ENCODE results near the gene USP14. TPM values are rescaled to one million over a fixed set of nuclear protein-coding genes. Genes with fewer than 3 reads are reported as not detected.
A peak's percentile ranks its signal among the peaks of the same experiment; 100 is the strongest.
"Not testable (repeated sequence)": the region's sequence is repeated elsewhere in the genome, so short reads cannot be mapped to it uniquely, and the experiment has no call there.

USP14 gene
- 100 to 1,000 TPM; 109 to 118 (median 115) TPM for total RNA-seq

- peak; percentile 94 to 96 for ATAC-seq
- DNase-seq: peak; percentile 97
- Mint-ChIP-seq H3K9me3 (no peaks in the 10 kb centered on the region), H3K4me1 (ENCODE audit: low read depth) (peaks cover 34% of the 10 kb centered on the region), H3K27me3 (ENCODE audit: low read depth) (no peaks in the 10 kb centered on the region), H3K36me3 (ENCODE audit: insufficient read depth) (peaks cover 6% of the 10 kb centered on the region), H3K4me3 (peak within 1 kb of the TSS; percentile 97)
Observed at GRCh38 chr18:158128-159036, at the start of gene USP14. Gene USP14 (plus strand): TSS chr18:158557. CDS start chr18:158699, 142 bp downstream.

- ATAC-seq: peak; percentile 1 to 8
- not testable (repeated sequence) for DNase-seq; H3K27me3 Mint-ChIP-seq (ENCODE audit: low read depth); H3K4me1 Mint-ChIP-seq (ENCODE audit: low read depth); H3K4me3 Mint-ChIP-seq; H3K36me3 Mint-ChIP-seq (ENCODE audit: insufficient read depth)
- peaks cover 18% of the 10 kb centered on the region for H3K9me3 Mint-ChIP-seq
Observed at GRCh38 chr18:108665-109063, 49.7 kb upstream of the USP14 start.

DNA sequence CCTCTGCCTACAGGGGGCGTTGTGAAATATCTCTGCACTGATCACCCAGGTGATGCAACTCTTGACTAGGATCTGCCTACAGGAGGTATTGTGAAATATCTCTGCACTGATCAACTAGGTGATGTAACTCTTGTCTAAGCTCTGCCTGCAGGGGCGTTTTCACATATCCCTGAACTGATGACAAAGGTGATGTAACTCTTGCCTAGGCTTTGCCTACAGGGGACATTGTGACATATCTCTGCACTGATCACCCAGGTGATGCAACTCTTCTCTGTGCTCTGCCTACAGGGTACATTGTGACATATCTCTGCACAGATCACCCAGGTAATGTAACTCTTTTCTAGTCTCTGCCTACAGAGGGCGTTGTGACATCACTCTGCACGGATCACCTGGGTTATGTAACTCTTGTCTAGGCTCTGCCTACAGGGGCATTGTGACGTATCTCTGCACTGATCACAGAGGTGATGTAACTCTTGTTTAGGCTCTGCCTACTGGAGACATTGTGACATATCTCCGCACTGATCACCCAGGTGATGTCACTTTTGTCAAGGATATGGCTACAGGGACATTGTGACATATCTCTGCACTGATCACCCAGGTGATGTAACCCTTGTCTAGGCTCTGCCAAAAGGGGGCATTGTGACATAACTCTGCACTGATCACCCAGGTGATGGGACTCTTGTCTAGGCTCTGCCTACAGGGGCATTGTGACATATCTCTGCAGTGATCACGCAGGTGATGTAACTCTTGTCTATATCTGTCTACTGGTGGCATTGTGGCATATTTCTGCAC, 49.0 kb upstream of the USP14 start:
- ATAC-seq: peak in 1 of 2 donors; percentile 17
- H3K4me1 Mint-ChIP-seq (ENCODE audit: low read depth); H3K36me3 Mint-ChIP-seq (ENCODE audit: insufficient read depth); H3K4me3 Mint-ChIP-seq; H3K27me3 Mint-ChIP-seq (ENCODE audit: low read depth): not testable (repeated sequence)
- DNase-seq: peak; percentile 35
- peaks cover 18% of the 10 kb centered on the region for H3K9me3 Mint-ChIP-seq

GRCh38 chr18:109922-110261, 48.5 kb upstream of the USP14 start:
- H3K4me3 Mint-ChIP-seq, ATAC-seq, DNase-seq: not testable (repeated sequence)

DNA sequence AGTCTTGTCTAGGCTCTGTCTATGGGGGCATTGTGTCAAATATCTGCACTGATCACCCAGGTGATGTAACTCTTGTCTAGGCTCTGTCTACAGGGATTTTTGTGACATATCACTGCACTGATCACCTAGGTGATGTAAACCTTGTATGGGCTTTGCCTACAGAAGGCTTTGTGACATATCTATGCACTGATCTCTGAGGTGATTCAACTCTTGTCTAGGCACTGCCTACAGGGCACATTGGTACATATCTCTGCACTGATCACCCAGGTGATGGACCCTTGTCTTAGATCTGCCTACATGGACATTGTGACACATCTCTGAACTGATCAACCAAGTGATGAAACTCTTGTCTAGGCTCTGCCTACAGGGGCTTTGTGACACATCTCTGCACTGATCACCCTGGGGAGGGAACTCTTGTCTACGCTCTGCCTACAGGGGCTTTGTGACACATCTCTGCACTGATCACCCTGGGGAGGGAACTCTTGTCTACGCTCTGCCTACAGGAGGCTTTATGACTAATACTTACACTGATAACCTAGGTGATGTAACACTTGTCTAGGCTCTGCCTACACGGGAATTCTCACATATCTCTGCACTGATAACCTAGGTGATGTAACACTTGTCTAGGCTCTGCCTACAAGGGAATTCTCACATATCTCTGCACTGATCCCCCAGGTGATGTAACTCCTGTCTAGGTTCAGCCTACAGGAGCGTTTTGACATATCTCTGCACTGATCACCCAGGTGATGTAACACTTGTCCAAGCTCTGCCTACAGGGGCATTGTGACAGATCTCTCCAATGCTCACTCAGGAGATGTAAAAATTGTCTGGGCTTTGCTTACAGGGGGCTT, 47.8 kb upstream of the USP14 start:
- Mint-ChIP-seq H3K4me3 (peak overlapping the region; percentile 75), H3K9me3 (peaks cover 18% of the 10 kb centered on the region)
- not testable (repeated sequence) for H3K27me3 Mint-ChIP-seq (ENCODE audit: low read depth); H3K4me1 Mint-ChIP-seq (ENCODE audit: low read depth); H3K36me3 Mint-ChIP-seq (ENCODE audit: insufficient read depth)
- peak; percentile 41 for DNase-seq
- ATAC-seq: peak in 1 of 2 donors; percentile 25

More at GRCh38 chr18:109922-110261, 48.5 kb upstream of the USP14 start:
- not testable (repeated sequence) for H3K36me3 Mint-ChIP-seq (ENCODE audit: insufficient read depth); H3K4me1 Mint-ChIP-seq (ENCODE audit: low read depth); H3K27me3 Mint-ChIP-seq (ENCODE audit: low read depth)
- peaks cover 18% of the 10 kb centered on the region for H3K9me3 Mint-ChIP-seq

DNA sequence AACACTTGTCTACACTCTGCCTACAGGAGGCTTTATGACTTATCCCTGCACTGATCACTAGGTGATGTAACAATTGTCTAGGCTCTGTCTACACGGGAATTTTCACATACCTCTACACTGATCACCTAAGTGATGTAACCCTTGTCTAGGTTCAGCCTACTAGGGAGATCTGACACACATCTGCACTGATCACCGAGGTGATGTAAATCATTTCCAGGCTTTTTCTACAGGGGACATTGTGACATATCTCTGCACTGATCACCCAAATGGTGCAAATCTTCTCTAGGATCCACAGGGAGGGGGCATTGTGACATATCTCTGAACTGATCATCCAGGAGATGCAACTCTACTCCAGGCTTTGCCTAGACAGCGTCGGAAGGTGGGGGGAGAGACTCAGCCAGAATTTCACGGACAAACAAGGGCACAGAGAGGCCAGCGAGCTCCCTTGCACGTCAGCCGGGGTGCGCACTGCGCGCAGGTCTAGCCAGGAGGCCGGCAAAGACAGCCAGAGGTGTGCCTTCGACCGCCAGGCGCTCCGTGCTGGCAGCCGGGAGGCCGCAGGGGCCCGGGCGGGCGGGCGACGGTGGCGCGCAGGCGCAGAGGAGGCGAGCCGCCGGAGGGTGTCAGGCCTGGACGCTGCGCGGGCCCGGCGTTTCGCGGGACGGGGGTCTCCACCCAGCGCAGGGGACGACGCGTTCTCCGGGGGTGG, 46.9 kb upstream of the USP14 start:
- H3K9me3 Mint-ChIP-seq: peaks cover 18% of the 10 kb centered on the region
- peak overlapping the region; percentile 75 for H3K4me3 Mint-ChIP-seq
- no peaks in the 10 kb centered on the region for H3K27me3 Mint-ChIP-seq (ENCODE audit: low read depth)
- H3K36me3 Mint-ChIP-seq (ENCODE audit: insufficient read depth): no peaks in the 10 kb centered on the region
- peak; percentile 61 for DNase-seq
- peak in 1 of 2 donors; percentile 38 for ATAC-seq
- peaks cover 9% of the 10 kb centered on the region for H3K4me1 Mint-ChIP-seq (ENCODE audit: low read depth)

DNA sequence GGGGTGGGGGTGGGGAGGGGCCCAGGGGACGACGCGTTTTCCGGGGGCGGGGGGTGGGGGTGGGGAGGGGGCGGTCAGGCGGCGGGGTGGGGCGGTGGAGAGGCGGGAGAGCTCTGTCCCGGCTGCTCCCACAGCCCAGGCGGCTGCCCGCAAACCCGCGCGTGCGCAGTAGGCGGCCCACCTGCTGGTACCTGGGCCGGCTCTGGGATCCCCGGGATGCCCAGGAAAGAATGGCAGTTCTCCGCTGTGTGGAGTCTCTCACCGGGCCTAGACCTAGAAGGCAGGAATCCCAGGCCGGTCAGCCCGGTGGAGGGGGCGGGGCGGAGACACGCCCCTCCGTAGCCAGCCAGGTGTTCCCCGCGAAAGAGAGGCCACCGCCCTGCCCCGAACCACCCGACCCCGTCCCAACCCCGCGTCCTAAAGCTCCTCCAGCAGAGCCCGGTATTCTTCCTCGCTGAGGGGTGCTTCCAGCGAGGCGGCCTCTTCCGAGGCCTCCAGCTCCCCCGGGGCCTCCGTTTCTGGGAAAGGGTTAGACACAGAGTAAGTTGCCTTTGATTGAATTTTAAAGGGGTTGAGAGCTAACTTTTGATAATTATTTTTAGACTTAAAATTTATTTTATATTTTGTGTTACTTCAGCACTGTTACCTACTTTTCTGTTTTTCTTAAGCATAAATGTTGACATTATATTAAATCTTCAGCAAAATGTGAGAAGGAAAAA, 46.2 kb upstream of the USP14 start:
- peak; percentile 38 for DNase-seq
- ATAC-seq; H3K36me3 Mint-ChIP-seq (ENCODE audit: insufficient read depth); H3K27me3 Mint-ChIP-seq (ENCODE audit: low read depth); H3K4me1 Mint-ChIP-seq (ENCODE audit: low read depth): not testable (repeated sequence)
- Mint-ChIP-seq H3K4me3 (peak overlapping the region; percentile 29), H3K9me3 (peaks cover 16% of the 10 kb centered on the region)

- not testable (repeated sequence) for H3K9me3 Mint-ChIP-seq; H3K27me3 Mint-ChIP-seq (ENCODE audit: low read depth); H3K4me3 Mint-ChIP-seq; DNase-seq; ATAC-seq; H3K4me1 Mint-ChIP-seq (ENCODE audit: low read depth); H3K36me3 Mint-ChIP-seq (ENCODE audit: insufficient read depth)
Observed at GRCh38 chr18:120539-121260, 37.7 kb upstream of the USP14 start.

GRCh38 chr18:135045-135444, 23.3 kb upstream of the USP14 start:
- H3K4me3 Mint-ChIP-seq: no peak overlapping the region
- H3K4me1 Mint-ChIP-seq (ENCODE audit: low read depth): peaks cover 3% of the 10 kb centered on the region
- DNase-seq (no peak), ATAC-seq (no peak)
- no peaks in the 10 kb centered on the region for H3K36me3 Mint-ChIP-seq (ENCODE audit: insufficient read depth)
- no peaks in the 10 kb centered on the region for H3K27me3 Mint-ChIP-seq (ENCODE audit: low read depth)
- H3K9me3 Mint-ChIP-seq: no peaks in the 10 kb centered on the region

GRCh38 chr18:136433-136832, 21.9 kb upstream of the USP14 start:
- Mint-ChIP-seq H3K27me3 (ENCODE audit: low read depth) (no peaks in the 10 kb centered on the region), H3K36me3 (ENCODE audit: insufficient read depth) (no peaks in the 10 kb centered on the region), H3K4me1 (ENCODE audit: low read depth) (peaks cover 3% of the 10 kb centered on the region), H3K9me3 (no peaks in the 10 kb centered on the region), H3K4me3 (no peak overlapping the region)
- ATAC-seq (peak; percentile 69 to 74), DNase-seq (no peak)

DNA sequence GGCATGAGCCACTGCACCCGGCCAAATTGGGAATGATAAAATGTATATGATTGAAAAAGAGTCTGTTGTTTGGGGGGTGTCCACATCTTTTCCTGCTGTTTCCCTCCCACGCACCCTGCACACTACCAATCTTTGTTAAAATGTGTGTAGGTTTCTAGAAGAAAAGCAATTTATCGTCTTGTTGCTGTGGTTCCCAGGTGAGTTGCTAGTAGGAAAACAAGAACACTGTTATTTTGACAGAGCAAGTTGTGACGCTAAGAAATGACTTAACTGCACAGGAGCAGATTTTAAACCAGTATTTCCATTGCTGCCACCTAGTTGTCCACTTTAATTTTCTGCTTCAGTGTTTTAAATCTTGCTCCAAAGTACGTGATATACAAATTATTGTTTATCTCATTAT, 21.0 kb upstream of the USP14 start:
- Mint-ChIP-seq H3K36me3 (ENCODE audit: insufficient read depth) (no peaks in the 10 kb centered on the region), H3K4me3 (no peak overlapping the region), H3K4me1 (ENCODE audit: low read depth) (peaks cover 3% of the 10 kb centered on the region), H3K9me3 (no peaks in the 10 kb centered on the region), H3K27me3 (ENCODE audit: low read depth) (peaks cover 3% of the 10 kb centered on the region)
- ATAC-seq (no peak), DNase-seq (no peak)

DNA sequence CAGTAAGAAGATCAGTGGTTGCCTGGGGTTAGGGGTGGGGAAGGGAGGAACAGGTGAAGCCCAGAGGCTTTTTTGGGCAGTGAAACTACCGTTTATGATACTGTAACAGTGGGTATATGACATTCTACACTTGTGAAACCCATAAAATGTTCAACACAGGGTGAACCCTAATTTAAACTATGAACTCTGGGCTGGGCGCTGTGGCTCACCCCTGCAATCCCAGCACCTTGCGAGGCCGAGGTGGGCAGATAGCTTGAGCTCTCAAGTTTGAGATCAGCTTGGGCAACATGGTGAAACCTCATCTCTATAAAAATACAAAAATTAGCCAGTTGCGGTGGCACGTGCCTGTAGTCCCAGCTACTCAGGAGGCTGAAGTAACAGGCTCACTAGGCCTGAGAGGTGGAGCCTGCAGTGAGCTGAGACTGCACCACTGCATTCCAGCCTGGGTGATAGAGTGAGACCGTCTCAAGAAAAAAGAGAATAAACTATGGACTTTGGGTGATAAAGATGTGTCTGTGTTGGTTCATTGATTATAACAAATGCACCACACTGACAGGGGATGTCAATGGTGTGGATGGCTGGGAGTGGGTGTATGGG, 17.6 kb upstream of the USP14 start:
- no peak for DNase-seq
- Mint-ChIP-seq H3K9me3 (no peaks in the 10 kb centered on the region), H3K4me3 (no peak overlapping the region), H3K27me3 (ENCODE audit: low read depth) (peaks cover 4% of the 10 kb centered on the region), H3K36me3 (ENCODE audit: insufficient read depth) (no peaks in the 10 kb centered on the region), H3K4me1 (ENCODE audit: low read depth) (peaks cover 3% of the 10 kb centered on the region)
- ATAC-seq: no peak

All from activated T-cell treated with anti-CD3 and anti-CD28 coated beads, Interleukin-2, amount 50 U/mL, for 4 hours (primary cell).